ENCODE results near the gene HTR3E. TPM values are rescaled to one million over a fixed set of nuclear protein-coding genes. Genes with fewer than 3 reads are reported as not detected.
"Not testable (repeated sequence)": the region's sequence is repeated elsewhere in the genome, so short reads cannot be mapped to it uniquely, and the experiment has no call there.

The HTR3E gene
- total and polyA plus RNA-seq, 3 experiments from 2014 or later = not detected

- no peaks in the 10 kb centered on the region for H3K27me3 ChIP-seq (ENCODE audit: insufficient read depth, low read length, poor library complexity, severe bottlenecking)
- H3K36me3 Mint-ChIP-seq = peaks cover 0 to 2% (median 0%) of the 10 kb centered on the region in 3 donors
- H3K27me3 Mint-ChIP-seq = peaks cover 9 to 19% of the 10 kb centered on the region in 2 donors
- H3K27ac ChIP-seq (ENCODE audit: low read depth, low read length) = no peak overlapping the region
- CTCF ChIA-PET = no interaction called here
- H3K9me3 ChIP-seq (ENCODE audit: low read length) = no peaks in the 10 kb centered on the region
- H3K4me3 ChIP-seq (ENCODE audit: low read length) = no peak overlapping the region
- DNase-seq = no peak
- H3K4me3 Mint-ChIP-seq = no peak overlapping the region
- H3K36me3 ChIP-seq (ENCODE audit: insufficient read depth, low read length) = no peaks in the 10 kb centered on the region
- H3K27ac Mint-ChIP-seq = no peak overlapping the region
- H3K9me3 Mint-ChIP-seq = peaks cover 0 to 5% (median 2%) of the 10 kb centered on the region in 5 donors
- POLR2A ChIA-PET = no interaction called here
- H3K4me1 ChIP-seq (ENCODE audit: insufficient read depth, low read length) = no peaks in the 10 kb centered on the region
- H3K4me1 Mint-ChIP-seq = no peaks in the 10 kb centered on the region
These were observed 28.5 kb upstream of the HTR3E start for GRCh38 chr3:184068344-184068743.

- H3K27ac ChIP-seq (ENCODE audit: low read depth, low read length); H3K27ac Mint-ChIP-seq; H3K4me1 ChIP-seq (ENCODE audit: insufficient read depth, low read length); H3K36me3 ChIP-seq (ENCODE audit: insufficient read depth, low read length); H3K4me3 ChIP-seq (ENCODE audit: low read length); DNase-seq; H3K36me3 Mint-ChIP-seq; H3K9me3 ChIP-seq (ENCODE audit: low read length); H3K9me3 Mint-ChIP-seq; POLR2A ChIA-PET; H3K4me3 Mint-ChIP-seq; H3K27me3 ChIP-seq (ENCODE audit: insufficient read depth, low read length, poor library complexity, severe bottlenecking); H3K4me1 Mint-ChIP-seq; CTCF ChIA-PET: not testable (repeated sequence)
- peaks cover 12 to 23% of the 10 kb centered on the region in 2 donors for H3K27me3 Mint-ChIP-seq
These were observed 25.7 kb upstream of the HTR3E start for GRCh38 chr3:184071142-184071541.

DNA sequence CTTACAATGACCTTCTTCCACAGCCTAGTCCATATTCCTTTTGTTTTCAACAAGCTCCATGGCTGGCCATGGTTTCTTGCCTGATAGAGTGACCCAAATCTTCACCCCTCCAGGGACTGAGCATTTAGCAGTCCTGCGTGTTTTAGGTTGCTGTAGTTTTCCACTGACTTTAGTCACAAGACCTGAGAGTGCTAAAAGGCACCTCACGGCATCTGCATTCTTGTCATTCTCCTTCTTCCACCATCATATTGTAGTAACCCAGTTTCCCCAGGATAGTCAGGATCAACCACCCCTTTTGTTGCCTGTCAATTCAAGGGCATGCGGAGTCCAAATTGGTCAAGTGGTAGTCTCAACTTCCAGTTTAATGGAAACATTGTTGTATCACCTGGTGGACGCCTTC, 23.2 kb upstream of the HTR3E start:
- H3K9me3 Mint-ChIP-seq = peaks cover 0 to 5% (median 2%) of the 10 kb centered on the region in 5 donors
- no peaks in the 10 kb centered on the region for H3K4me1 Mint-ChIP-seq
- ChIA-PET CTCF (no interaction called here), POLR2A (no interaction called here)
- H3K4me3 Mint-ChIP-seq = no peak overlapping the region
- H3K4me1 ChIP-seq (ENCODE audit: insufficient read depth, low read length) = no peaks in the 10 kb centered on the region
- H3K27ac Mint-ChIP-seq = no peak overlapping the region
- no peak for DNase-seq
- H3K9me3 ChIP-seq (ENCODE audit: low read length) = no peaks in the 10 kb centered on the region
- H3K36me3 ChIP-seq (ENCODE audit: insufficient read depth, low read length) = no peaks in the 10 kb centered on the region
- H3K27me3 ChIP-seq (ENCODE audit: insufficient read depth, low read length, poor library complexity, severe bottlenecking) = no peaks in the 10 kb centered on the region
- no peak overlapping the region for H3K27ac ChIP-seq (ENCODE audit: low read depth, low read length)
- peaks cover 16 to 17% of the 10 kb centered on the region in 2 donors for H3K27me3 Mint-ChIP-seq
- peaks cover 0 to 2% (median 0%) of the 10 kb centered on the region in 3 donors for H3K36me3 Mint-ChIP-seq
- H3K4me3 ChIP-seq (ENCODE audit: low read length) = no peak overlapping the region

GRCh38 chr3:184075901-184076300, 21.0 kb upstream of the HTR3E start:
- no peak overlapping the region for H3K27ac ChIP-seq (ENCODE audit: low read depth, low read length)
- POLR2A ChIA-PET = no interaction called here
- peaks cover 7 to 12% of the 10 kb centered on the region in 2 donors for H3K27me3 Mint-ChIP-seq
- no peaks in the 10 kb centered on the region for H3K27me3 ChIP-seq (ENCODE audit: insufficient read depth, low read length, poor library complexity, severe bottlenecking)
- CTCF ChIA-PET = no interaction called here
- H3K36me3 ChIP-seq (ENCODE audit: insufficient read depth, low read length) = no peaks in the 10 kb centered on the region
- no peak overlapping the region for H3K27ac Mint-ChIP-seq
- no peak for DNase-seq
- no peak overlapping the region for H3K4me3 Mint-ChIP-seq
- peaks cover 0 to 3% (median 2%) of the 10 kb centered on the region in 5 donors for H3K9me3 Mint-ChIP-seq
- peaks cover 0 to 2% (median 0%) of the 10 kb centered on the region in 3 donors for H3K36me3 Mint-ChIP-seq
- H3K4me1 ChIP-seq (ENCODE audit: insufficient read depth, low read length) = no peaks in the 10 kb centered on the region
- no peaks in the 10 kb centered on the region for H3K4me1 Mint-ChIP-seq
- no peak overlapping the region for H3K4me3 ChIP-seq (ENCODE audit: low read length)
- H3K9me3 ChIP-seq (ENCODE audit: low read length) = no peaks in the 10 kb centered on the region

DNA sequence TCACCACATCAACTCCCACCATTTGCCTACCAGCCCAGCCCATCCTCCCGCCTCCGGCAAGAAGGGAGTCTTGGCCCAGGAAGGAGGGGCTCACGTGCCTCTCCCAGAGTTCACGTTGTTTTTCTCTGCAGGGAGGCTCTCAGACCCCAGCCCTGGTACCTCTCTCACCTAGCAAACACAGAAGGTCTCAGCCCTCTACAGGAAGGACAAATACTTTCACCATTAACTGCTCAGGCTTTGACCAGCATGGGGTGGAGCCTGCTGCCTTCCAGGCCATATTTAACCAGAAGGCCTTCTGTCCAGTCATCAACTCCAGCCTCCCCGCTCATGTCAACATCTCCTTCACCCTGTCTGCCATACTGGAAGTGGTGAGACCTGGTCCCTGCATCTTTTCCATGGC, 19.0 kb upstream of the HTR3E start:
- DNase-seq = no peak
- peaks cover 0 to 2% (median 0%) of the 10 kb centered on the region in 5 donors for H3K9me3 Mint-ChIP-seq
- no peaks in the 10 kb centered on the region for H3K4me1 ChIP-seq (ENCODE audit: insufficient read depth, low read length)
- no peak overlapping the region for H3K4me3 Mint-ChIP-seq
- CTCF ChIA-PET = no interaction called here
- no peaks in the 10 kb centered on the region for H3K9me3 ChIP-seq (ENCODE audit: low read length)
- H3K27me3 ChIP-seq (ENCODE audit: insufficient read depth, low read length, poor library complexity, severe bottlenecking) = no peaks in the 10 kb centered on the region
- H3K27ac ChIP-seq (ENCODE audit: low read depth, low read length) = no peak overlapping the region
- H3K36me3 ChIP-seq (ENCODE audit: insufficient read depth, low read length) = no peaks in the 10 kb centered on the region
- no peak overlapping the region for H3K27ac Mint-ChIP-seq
- POLR2A ChIA-PET = no interaction called here
- no peaks in the 10 kb centered on the region for H3K36me3 Mint-ChIP-seq
- H3K4me1 Mint-ChIP-seq = no peaks in the 10 kb centered on the region
- H3K27me3 Mint-ChIP-seq = peaks cover 4 to 7% of the 10 kb centered on the region in 2 donors
- H3K4me3 ChIP-seq (ENCODE audit: low read length) = no peak overlapping the region

DNA sequence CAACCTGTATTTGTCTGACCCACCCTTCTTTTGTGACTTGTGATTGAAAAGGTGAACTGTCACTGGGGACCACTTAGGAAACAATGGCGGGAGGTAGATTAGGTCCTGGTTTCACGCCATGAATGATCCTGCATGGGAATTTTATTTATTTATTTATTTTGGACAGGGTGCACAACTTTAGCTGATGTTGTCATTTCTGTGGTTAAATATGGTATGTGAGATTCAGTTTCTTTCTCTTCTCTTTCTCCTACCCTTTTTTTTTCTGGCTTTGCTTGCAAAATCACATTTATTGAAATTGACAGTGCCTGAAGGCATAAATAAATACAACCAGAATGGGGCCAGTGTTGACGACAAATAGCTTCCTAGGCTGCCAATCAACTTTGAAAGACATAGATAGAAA, 18.0 kb upstream of the HTR3E start:
- H3K27ac Mint-ChIP-seq = no peak overlapping the region
- POLR2A ChIA-PET = no interaction called here
- Histone ChIP-seq H3K4me1 (ENCODE audit: insufficient read depth, low read length) (no peaks in the 10 kb centered on the region), H3K36me3 (ENCODE audit: insufficient read depth, low read length) (no peaks in the 10 kb centered on the region), H3K9me3 (ENCODE audit: low read length) (no peaks in the 10 kb centered on the region), H3K27me3 (ENCODE audit: insufficient read depth, low read length, poor library complexity, severe bottlenecking) (no peaks in the 10 kb centered on the region), H3K27ac (ENCODE audit: low read depth, low read length) (no peak overlapping the region), H3K4me3 (ENCODE audit: low read length) (no peak overlapping the region)
- H3K4me1 Mint-ChIP-seq = no peaks in the 10 kb centered on the region
- no peaks in the 10 kb centered on the region for H3K36me3 Mint-ChIP-seq
- no peak for DNase-seq
- H3K9me3 Mint-ChIP-seq = peaks cover 0 to 3% (median 0%) of the 10 kb centered on the region in 5 donors
- no peak overlapping the region for H3K4me3 Mint-ChIP-seq
- peaks cover 4% of the 10 kb centered on the region in 2 donors for H3K27me3 Mint-ChIP-seq
- CTCF ChIA-PET = no interaction called here

DNA sequence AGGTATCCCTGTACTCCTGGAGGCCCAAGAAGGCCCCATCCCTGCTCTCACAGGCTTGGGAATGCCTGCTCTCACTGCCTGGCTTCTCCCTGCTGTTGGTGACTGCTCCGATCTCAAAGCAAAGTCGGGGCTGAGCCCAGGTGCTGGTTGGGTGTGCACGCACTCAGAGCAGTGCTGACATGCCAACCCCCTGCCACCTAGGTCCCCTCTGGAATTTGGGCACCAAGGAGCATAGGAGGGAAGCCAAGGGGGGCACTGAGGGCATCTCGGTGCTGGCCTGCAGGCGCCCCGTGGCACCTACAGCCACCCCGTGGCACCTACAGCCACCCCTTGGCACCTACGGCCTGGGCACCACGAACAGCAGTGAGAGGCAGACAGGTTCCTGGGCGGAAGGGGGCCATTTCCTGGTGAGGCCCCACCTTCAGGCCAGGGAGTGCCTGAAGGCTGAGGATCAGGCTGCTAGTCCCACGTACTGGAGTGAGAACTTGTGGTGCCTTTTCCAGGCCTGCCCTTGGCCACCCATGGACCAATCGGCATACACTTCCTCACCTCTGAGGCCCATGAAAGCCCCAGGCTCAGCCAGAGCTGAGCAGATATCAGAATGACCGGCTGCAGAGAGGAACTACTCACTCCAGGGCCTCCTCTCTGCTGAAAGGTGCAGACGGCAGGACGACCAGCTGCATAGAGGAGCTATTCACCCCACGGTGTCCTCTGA, 15.6 kb upstream of the HTR3E start:
- Mint-ChIP-seq H3K27me3 (peaks cover 0 to 4% of the 10 kb centered on the region in 2 donors), H3K27ac (no peak overlapping the region), H3K4me1 (peaks cover 6 to 8% (median 7%) of the 10 kb centered on the region in 3 donors), H3K36me3 (peaks cover 0 to 6% (median 3%) of the 10 kb centered on the region in 3 donors), H3K4me3 (no peak overlapping the region), H3K9me3 (peaks cover 4 to 13% (median 11%) of the 10 kb centered on the region in 5 donors)
- DNase-seq = no peak
- H3K4me1 ChIP-seq (ENCODE audit: insufficient read depth, low read length) = no peaks in the 10 kb centered on the region
- H3K9me3 ChIP-seq (ENCODE audit: low read length) = no peaks in the 10 kb centered on the region
- no peaks in the 10 kb centered on the region for H3K36me3 ChIP-seq (ENCODE audit: insufficient read depth, low read length)
- no peak overlapping the region for H3K27ac ChIP-seq (ENCODE audit: low read depth, low read length)
- H3K27me3 ChIP-seq (ENCODE audit: insufficient read depth, low read length, poor library complexity, severe bottlenecking) = no peaks in the 10 kb centered on the region
- ChIA-PET POLR2A (no interaction called here), CTCF (no interaction called here)
- no peak overlapping the region for H3K4me3 ChIP-seq (ENCODE audit: low read length)

- H3K27ac Mint-ChIP-seq = no peak overlapping the region
- no peak overlapping the region for H3K4me3 Mint-ChIP-seq
- Histone ChIP-seq H3K4me1 (ENCODE audit: insufficient read depth, low read length) (no peaks in the 10 kb centered on the region), H3K36me3 (ENCODE audit: insufficient read depth, low read length) (no peaks in the 10 kb centered on the region), H3K27ac (ENCODE audit: low read depth, low read length) (no peak overlapping the region), H3K4me3 (ENCODE audit: low read length) (no peak overlapping the region), H3K27me3 (ENCODE audit: insufficient read depth, low read length, poor library complexity, severe bottlenecking) (no peaks in the 10 kb centered on the region), H3K9me3 (ENCODE audit: low read length) (no peaks in the 10 kb centered on the region)
- peaks cover 4 to 14% (median 13%) of the 10 kb centered on the region in 5 donors for H3K9me3 Mint-ChIP-seq
- DNase-seq = no peak
- ChIA-PET CTCF (no interaction called here), POLR2A (no interaction called here)
- H3K27me3 Mint-ChIP-seq = peaks cover 0 to 1% of the 10 kb centered on the region in 2 donors
- H3K4me1 Mint-ChIP-seq = peaks cover 6 to 8% (median 7%) of the 10 kb centered on the region in 3 donors
- H3K36me3 Mint-ChIP-seq = peaks cover 0 to 10% (median 3%) of the 10 kb centered on the region in 3 donors
These were observed 14.8 kb upstream of the HTR3E start for GRCh38 chr3:184082034-184082433.

All from CD8-positive, alpha-beta memory T cell (primary cell).